Esophagus mucosa (tissue), 1 donor: ENCODE measurements around the gene FAM219A. TPM values are rescaled to one million over a fixed set of nuclear protein-coding genes. Genes with fewer than 3 reads are reported as not detected.
"Not testable (repeated sequence)": the region's sequence is repeated elsewhere in the genome, so short reads cannot be mapped to it uniquely, and the experiment has no call there.

Experiments
- ATAC-seq: fragments of 200-7000 bp; cut with Tn5 transposase; one replicate; pipeline ENCODE4 v1.9.1; 2020
- total RNA-seq: library from RNA; stranded (reverse); gene quantifications from one replicate; pipeline ENCODE4 v1.2.4, GENCODE V29; 2023
- donor health status: DM: yes; HTN: yes; CAD: no.

Gene FAM219A
- total RNA-seq, 1 donor from 2014 or later = 4.5 TPM

- not testable (repeated sequence) for ATAC-seq
Measured at GRCh38 chr9:34482746-34483145, 24.4 kb upstream of the FAM219A start.

GRCh38 chr9:34481620-34482019, 23.2 kb upstream of the FAM219A start:
- not testable (repeated sequence) for ATAC-seq

- no peak for ATAC-seq
Measured at GRCh38 chr9:34479431-34479866, 21.1 kb upstream of the FAM219A start.

- no peak for ATAC-seq
Measured at GRCh38 chr9:34477541-34477940, 19.2 kb upstream of the FAM219A start.

- ATAC-seq = no peak
Measured at GRCh38 chr9:34475097-34475496, 16.7 kb upstream of the FAM219A start.

GRCh38 chr9:34465468-34465867, 7.1 kb upstream of the FAM219A start:
- ATAC-seq = no peak

- no peak for ATAC-seq
Measured at GRCh38 chr9:34464571-34464970, 6.2 kb upstream of the FAM219A start.

- no peak for ATAC-seq
Measured at GRCh38 chr9:34463901-34464232, 5.5 kb upstream of the FAM219A start.

GRCh38 chr9:34463098-34463900, 4.9 kb upstream of the FAM219A start:
- no peak for ATAC-seq

GRCh38 chr9:34459941-34460340, 1.6 kb upstream of the FAM219A start:
- ATAC-seq = no peak

GRCh38 chr9:34459356-34459755, 986 bp upstream of the FAM219A start:
- no peak for ATAC-seq

GRCh38 chr9:34458959-34459340, 580 bp upstream of the FAM219A start:
- no peak for ATAC-seq

- peak; percentile 5 for ATAC-seq
Measured at GRCh38 chr9:34457266-34458012, 931 bp downstream of the FAM219A start.

- ATAC-seq = no peak
Measured at GRCh38 chr9:34456746-34457145, 1.6 kb downstream of the FAM219A start.

- ATAC-seq = no peak
Measured at GRCh38 chr9:34456151-34456550, 2.2 kb downstream of the FAM219A start.

GRCh38 chr9:34454571-34455065, 3.8 kb downstream of the FAM219A start:
- peak; percentile 29 for ATAC-seq

- ATAC-seq = no peak
Measured at GRCh38 chr9:34452568-34452967, 5.8 kb downstream of the FAM219A start.

GRCh38 chr9:34451545-34451944, 6.8 kb downstream of the FAM219A start:
- peak; percentile 11 for ATAC-seq

GRCh38 chr9:34451135-34451534, 7.2 kb downstream of the FAM219A start:
- ATAC-seq = peak; percentile 67

GRCh38 chr9:34450644-34451043, 7.7 kb downstream of the FAM219A start:
- no peak for ATAC-seq

GRCh38 chr9:34446951-34447350, 11.4 kb downstream of the FAM219A start:
- ATAC-seq = no peak

GRCh38 chr9:34446468-34446891, 11.9 kb downstream of the FAM219A start:
- no peak for ATAC-seq

GRCh38 chr9:34443976-34444375, 14.4 kb downstream of the FAM219A start:
- no peak for ATAC-seq

GRCh38 chr9:34443533-34443932, 14.8 kb downstream of the FAM219A start:
- no peak for ATAC-seq
